ENCODE results near the gene KMO. TPM values are rescaled to one million over a fixed set of nuclear protein-coding genes. Genes with fewer than 3 reads are reported as not detected.

Gene KMO
- total and polyA plus RNA-seq, 2 of the 8 experiments (the other 6 are each of a cell fraction or from before 2014, with no cell fraction given) = not detected

- Histone ChIP-seq H2BK120ac (replicated peaks; ENCODE audit: low read depth, low read length) (no peak overlapping the region), H3K14ac (ENCODE audit: insufficient read length) (no peak overlapping the region), H4K5ac (ENCODE audit: insufficient read length, low read depth, low read length) (no peak overlapping the region), H2BK12ac (ENCODE audit: low read depth, low read length) (no peak overlapping the region), H3K79me1 (ENCODE audit: low read depth, low read length) (no peaks in the 10 kb centered on the region), H2BK5ac (ENCODE audit: low read depth, low read length) (no peak overlapping the region), H2AFZ (ENCODE audit: low read length) (no peak overlapping the region), H3K18ac (ENCODE audit: extremely low read depth, low read length) (no peak overlapping the region), H2BK20ac (ENCODE audit: low read length) (no peak overlapping the region), H2BK15ac (ENCODE audit: low read length) (no peak overlapping the region), H4K20me1 (replicated peaks in 1 of 2; ENCODE audit: control insufficient read depth in 1 of 2, insufficient read depth in 2 of 2, low read length in 2 of 2) (no peaks in the 10 kb centered on the region), H3K23ac (ENCODE audit: insufficient read length) (no peak overlapping the region), H3K36me3 (ENCODE audit: control insufficient read depth in 2 of 4, insufficient read depth in 4 of 4, low read length in 3 of 4) (no peaks in the 10 kb centered on the region), H3K4me2 (ENCODE audit: insufficient read depth in 1 of 2, low read depth in 2 of 2, low read length in 2 of 2) (no peak overlapping the region), H3K56ac (replicated peaks; ENCODE audit: insufficient read length, low read depth, low read length) (no peak overlapping the region), H4K91ac (replicated peaks; ENCODE audit: insufficient read length, low read length) (no peak overlapping the region), H3K9ac (replicated peaks in 1 of 4; ENCODE audit: extremely low read depth in 1 of 4, low read depth in 3 of 4, low read length in 3 of 4) (no peak overlapping the region), H3K4me1 (replicated peaks in 1 of 4; ENCODE audit: control insufficient read depth in 3 of 4, insufficient read depth in 4 of 4, low read length in 3 of 4) (no peaks in the 10 kb centered on the region), H3K9me3 (ENCODE audit: insufficient read depth in 2 of 2, low read depth in 1 of 2, low read length in 1 of 2) (no peaks in the 10 kb centered on the region), H3K4ac (replicated peaks; ENCODE audit: insufficient read length, low read depth, low read length) (no peak overlapping the region), H4K8ac (ENCODE audit: extremely low read depth, insufficient read depth, low read length) (no peak overlapping the region), H3K27ac (ENCODE audit: low read depth, low read length) (no peak overlapping the region), H3K4me3 (ENCODE audit: extremely low read depth in 1 of 4, insufficient read depth in 2 of 4, low read depth in 3 of 4, low read length in 4 of 4) (no peak overlapping the region), H3K79me2 (ENCODE audit: control insufficient read depth in 1 of 2, insufficient read depth in 2 of 2, low read length in 2 of 2) (no peaks in the 10 kb centered on the region), H2AK5ac (ENCODE audit: low read depth, low read length) (no peak overlapping the region), H3K23me2 (ENCODE audit: low read depth, low read length) (no peaks in the 10 kb centered on the region), H3K27me3 (replicated peaks in 1 of 4; ENCODE audit: control insufficient read depth in 3 of 4, extremely low read depth in 1 of 4, insufficient read depth in 3 of 4, low read length in 3 of 4) (no peaks in the 10 kb centered on the region)
- WGBS, 2 experiments (ENCODE audit: extremely low coverage in 1 of 2, insufficient coverage in 1 of 2, insufficient read length in 1 of 2, insufficient replicate concordance in 2 of 2, low coverage in 1 of 2, low lambda C conversion rate in 2 of 2, missing lambda C conversion rate in 1 of 2) = 96% methylated on average over 1 of the region's 1 CpG; no CpG with 5 or more reads in 1 of the 2 experiments
- ChIA-PET CTCF (ENCODE audit: partially characterized antibody) (interaction anchor here (0.7 kb wide), 1 partner anchor 16 kb away, joined by 3 read pairs; no protein-coding TSS in a partner anchor), POLR2A (ENCODE audit: partially characterized antibody) (no interaction called here)
- FAIRE-seq (no peak), DNase-seq (ENCODE audit: low read depth in 1 of 2, low spot score in 2 of 2) (no peak)
- TF ChIP-seq TAF1 (IDR thresholded peaks at IDR 0.05; ENCODE audit: low read depth, low read length) = no peak
- no peak for TF ChIP-seq KDM1A (IDR thresholded peaks at IDR 0.05; ENCODE audit: borderline replicate concordance, low read length)
- TF ChIP-seq NANOG (IDR thresholded peaks at IDR 0.05; ENCODE audit: insufficient read depth, low read depth, low read length, poor library complexity, severe bottlenecking) = no peak
- TF ChIP-seq CREB1 (IDR thresholded peaks at IDR 0.05) = no peak
- TF ChIP-seq SUZ12 (IDR thresholded peaks at IDR 0.05; ENCODE audit: low read length) = no peak
- TF ChIP-seq POLR2A (IDR thresholded peaks at IDR 0.05; ENCODE audit: control extremely low read depth in 1 of 2, low read depth in 2 of 2, low read length in 2 of 2) = no peak
- no peak for TF ChIP-seq RAD21 (IDR thresholded peaks at IDR 0.05 in 1 of 2, conservative IDR thresholded peaks at IDR 0.05 in 1 of 2; ENCODE audit: low read depth in 2 of 2, low read length in 2 of 2)
- TF ChIP-seq ATF3 (IDR thresholded peaks at IDR 0.05; ENCODE audit: insufficient read depth, low read depth, low read length) = no peak
- TF ChIP-seq, protein P1, sequence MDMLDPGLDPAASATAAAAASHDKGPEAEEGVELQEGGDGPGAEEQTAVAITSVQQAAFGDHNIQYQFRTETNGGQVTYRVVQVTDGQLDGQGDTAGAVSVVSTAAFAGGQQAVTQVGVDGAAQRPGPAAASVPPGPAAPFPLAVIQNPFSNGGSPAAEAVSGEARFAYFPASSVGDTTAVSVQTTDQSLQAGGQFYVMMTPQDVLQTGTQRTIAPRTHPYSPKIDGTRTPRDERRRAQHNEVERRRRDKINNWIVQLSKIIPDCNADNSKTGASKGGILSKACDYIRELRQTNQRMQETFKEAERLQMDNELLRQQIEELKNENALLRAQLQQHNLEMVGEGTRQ (IDR thresholded peaks at IDR 0.05; ENCODE audit: low read length) = no peak
- TF ChIP-seq, protein P2, sequence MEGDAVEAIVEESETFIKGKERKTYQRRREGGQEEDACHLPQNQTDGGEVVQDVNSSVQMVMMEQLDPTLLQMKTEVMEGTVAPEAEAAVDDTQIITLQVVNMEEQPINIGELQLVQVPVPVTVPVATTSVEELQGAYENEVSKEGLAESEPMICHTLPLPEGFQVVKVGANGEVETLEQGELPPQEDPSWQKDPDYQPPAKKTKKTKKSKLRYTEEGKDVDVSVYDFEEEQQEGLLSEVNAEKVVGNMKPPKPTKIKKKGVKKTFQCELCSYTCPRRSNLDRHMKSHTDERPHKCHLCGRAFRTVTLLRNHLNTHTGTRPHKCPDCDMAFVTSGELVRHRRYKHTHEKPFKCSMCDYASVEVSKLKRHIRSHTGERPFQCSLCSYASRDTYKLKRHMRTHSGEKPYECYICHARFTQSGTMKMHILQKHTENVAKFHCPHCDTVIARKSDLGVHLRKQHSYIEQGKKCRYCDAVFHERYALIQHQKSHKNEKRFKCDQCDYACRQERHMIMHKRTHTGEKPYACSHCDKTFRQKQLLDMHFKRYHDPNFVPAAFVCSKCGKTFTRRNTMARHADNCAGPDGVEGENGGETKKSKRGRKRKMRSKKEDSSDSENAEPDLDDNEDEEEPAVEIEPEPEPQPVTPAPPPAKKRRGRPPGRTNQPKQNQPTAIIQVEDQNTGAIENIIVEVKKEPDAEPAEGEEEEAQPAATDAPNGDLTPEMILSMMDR (IDR thresholded peaks at IDR 0.05; ENCODE audit: control extremely low read depth in 1 of 3, insufficient read depth in 1 of 3, low read depth in 1 of 3, low read length in 3 of 3) = no peak
Observed at GRCh38 chr1:241550318-241550717, 18.1 kb downstream of the KMO start.
